Mucosa of descending colon (tissue), 3 donors: ENCODE measurements around the gene PPP2R3A. TPM values are rescaled to one million over a fixed set of nuclear protein-coding genes. Genes with fewer than 3 reads are reported as not detected.

Experiments
- ATAC-seq: fragments of 200-7000 bp; cut with Tn5 transposase; one replicate; pipeline ENCODE4 v1.9.1; 2020; ENCODE audit warnings: mild to moderate bottlenecking, moderate library complexity
- DNase-seq, 3 donors: peaks; one replicate each; pipeline ENCODE4 v3.0.0-alpha.2; 2020
- H3K36me3 ChIP-seq: fragments of 200-600 bp; one replicate; pipeline ENCODE4 v1.8.0; 2021; ENCODE audit warnings: low read depth, mild to moderate bottlenecking
- H3K4me1 ChIP-seq: fragments of 200-600 bp; one replicate; pipeline ENCODE4 v1.8.0; 2021; ENCODE audit warnings: low read depth, mild to moderate bottlenecking
- H3K4me3 ChIP-seq: fragments of 200-600 bp; one replicate; pipeline ENCODE4 v1.8.0; 2021; ENCODE audit warnings: mild to moderate bottlenecking
- H3K9me3 ChIP-seq: fragments of 200-600 bp; one replicate; pipeline ENCODE4 v1.8.0; 2021; ENCODE audit warnings: mild to moderate bottlenecking
- CTCF ChIP-seq: fragments of 200-600 bp; IDR thresholded peaks from one replicate; pipeline ENCODE4 v1.8.0; 2022; ENCODE audit warnings: antibody characterized with exemption, mild to moderate bottlenecking
- intact Hi-C, 2 donors: fragments of 100-400 bp; cut with DNase I in 1 of 2; cut with micrococcal nuclease in 1 of 2; formaldehyde crosslinking; loops; one replicate each; pipeline versions ENCODE4 v1.11.0 to v1.11.1; 2022; cut with DNase I, micrococcal nuclease
- total RNA-seq, 3 donors: library from RNA; stranded (reverse); fragmentation: NEBNext Ultra II Directional in 2 of 3; extraction: Animal tissue kit (Norgen Biotek cat#: 25700) in 2 of 3; gene quantifications; one replicate each; pipeline versions ENCODE4 v1.2.1 to v1.2.4, GENCODE V29; 2021 to 2023
- donor health status: DM: no; HTN: no; CAD: no; lungs with moderate emphysema.
- donor health status: DM: no; HTN: no; CAD: no.
- donor health status: DM: no; HTN: yes; CAD: no.

PPP2R3A gene
- total RNA-seq, 3 donors from 2014 or later: 16.4 to 33.8 (median 28.5) TPM

GRCh38 chr3:135964160-135964955 is 1.2 kb upstream of the PPP2R3A start:
- peaks cover 9% of the 10 kb centered on the region for H3K9me3 ChIP-seq

GRCh38 chr3:135965129-135965505 is 411 bp upstream of the PPP2R3A start:
- ATAC-seq: no peak
- Histone ChIP-seq H3K4me1 (peaks cover 32% of the 10 kb centered on the region), H3K36me3 (no peaks in the 10 kb centered on the region), H3K9me3 (peaks cover 3% of the 10 kb centered on the region), H3K4me3 (peak overlapping the region; percentile 56)
- no peak for TF ChIP-seq CTCF
- DNase-seq: no peak
- intact Hi-C loops: no loop called here

More at GRCh38 chr3:135964160-135964955, 1.2 kb upstream of the PPP2R3A start:
- ATAC-seq: no peak
- no peak overlapping the region for H3K4me3 ChIP-seq
- H3K36me3 ChIP-seq: no peaks in the 10 kb centered on the region
- H3K4me1 ChIP-seq: peaks cover 32% of the 10 kb centered on the region
- DNase-seq: peak in 1 of 3 donors; percentile 40
- no peak for TF ChIP-seq CTCF
- intact Hi-C loops: no loop called here

GRCh38 chr3:135966271-135966961 is 888 bp downstream of the PPP2R3A start:
- ATAC-seq: peak; percentile 6
- peaks cover 32% of the 10 kb centered on the region for H3K4me1 ChIP-seq
- intact Hi-C loops: no loop called here
- DNase-seq: no peak
- H3K4me3 ChIP-seq: peak overlapping the region; percentile 56
- no peaks in the 10 kb centered on the region for H3K9me3 ChIP-seq
- H3K36me3 ChIP-seq: no peaks in the 10 kb centered on the region
- no peak for TF ChIP-seq CTCF

DNA sequence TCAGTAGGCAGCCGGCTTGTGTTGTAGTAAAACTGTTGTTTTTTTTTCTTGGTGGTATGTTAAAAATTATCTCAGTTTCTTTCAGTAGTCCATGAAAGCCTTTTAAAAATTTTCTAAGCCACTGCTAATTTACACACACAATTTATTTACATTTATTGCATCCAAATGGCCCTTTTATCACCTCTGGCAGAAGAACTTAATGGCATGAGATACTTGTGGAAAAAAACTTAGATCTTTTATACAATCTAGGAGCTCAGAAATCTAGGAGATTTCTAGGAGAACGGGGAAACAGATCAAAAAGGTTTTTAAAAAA is 1.4 kb downstream of the PPP2R3A start:
- no peak for TF ChIP-seq CTCF
- H3K4me3 ChIP-seq: peak overlapping the region; percentile 56
- ATAC-seq: no peak
- H3K4me1 ChIP-seq: peaks cover 32% of the 10 kb centered on the region
- no peak for DNase-seq
- H3K9me3 ChIP-seq: no peaks in the 10 kb centered on the region
- intact Hi-C loops: no loop called here
- H3K36me3 ChIP-seq: no peaks in the 10 kb centered on the region

DNA sequence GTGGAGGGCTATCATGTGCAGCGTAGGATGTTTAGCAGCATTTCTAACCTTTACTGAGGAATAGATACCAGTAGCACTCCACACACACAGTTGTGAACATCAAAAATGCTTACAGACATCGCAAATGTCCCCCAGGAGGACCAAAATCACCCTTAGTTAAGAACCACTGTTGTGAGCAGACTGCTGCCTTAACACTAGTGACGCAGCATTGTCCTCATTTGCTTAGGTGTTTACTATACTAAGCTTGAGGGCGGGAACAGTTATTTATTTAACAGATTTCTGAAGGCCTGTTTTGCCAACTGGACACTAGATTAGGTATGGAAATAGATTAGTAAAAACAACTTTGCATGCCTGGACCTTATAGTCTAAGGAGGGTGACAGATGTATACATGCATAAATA is 2.3 kb downstream of the PPP2R3A start:
- ATAC-seq (no peak), DNase-seq (no peak)
- Histone ChIP-seq H3K4me3 (no peak overlapping the region), H3K9me3 (no peaks in the 10 kb centered on the region), H3K36me3 (no peaks in the 10 kb centered on the region), H3K4me1 (peaks cover 32% of the 10 kb centered on the region)
- intact Hi-C loops: no loop called here
- TF ChIP-seq CTCF: no peak
